ENCODE measurements around the gene SPDL1.

Gene SPDL1

DNA sequence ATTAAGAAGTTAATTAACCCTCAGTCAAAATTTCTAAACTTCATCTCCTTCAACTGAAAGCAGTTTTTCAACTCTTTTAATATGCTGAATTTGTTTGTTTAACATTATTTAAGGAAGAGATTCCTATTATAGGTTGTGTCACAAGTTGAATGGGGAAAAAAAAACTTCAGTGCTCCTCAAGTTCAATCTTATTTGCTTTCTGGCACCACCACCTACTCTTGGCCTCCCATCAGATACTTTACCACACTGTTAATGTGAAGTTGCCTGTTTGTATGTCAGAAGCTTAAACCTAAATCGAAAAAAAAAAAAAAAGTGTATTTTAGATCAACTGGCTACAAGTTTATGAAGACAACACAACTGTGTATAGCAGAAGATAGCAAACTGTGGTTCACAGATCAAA, 49.4 kb downstream of the SPDL1 start:
- H3K27ac ChIP-seq (replicated peaks): no peak overlapping the region
- no peak for DNase-seq (ENCODE audit: low read depth in 1 of 2, low spot score in 1 of 2)
- H3K4me3 ChIP-seq (replicated peaks; ENCODE audit: insufficient read depth, low read length): no peak overlapping the region
- TF ChIP-seq SPI1 (IDR thresholded peaks at IDR 0.05; ENCODE audit: borderline replicate concordance, low read depth) (no peak), POLR2AphosphoS5 (IDR thresholded peaks at IDR 0.05; ENCODE audit: low read depth) (no peak), GABPA (IDR thresholded peaks at IDR 0.05; ENCODE audit: low read depth) (no peak)
- TF ChIP-seq, protein P1, sequence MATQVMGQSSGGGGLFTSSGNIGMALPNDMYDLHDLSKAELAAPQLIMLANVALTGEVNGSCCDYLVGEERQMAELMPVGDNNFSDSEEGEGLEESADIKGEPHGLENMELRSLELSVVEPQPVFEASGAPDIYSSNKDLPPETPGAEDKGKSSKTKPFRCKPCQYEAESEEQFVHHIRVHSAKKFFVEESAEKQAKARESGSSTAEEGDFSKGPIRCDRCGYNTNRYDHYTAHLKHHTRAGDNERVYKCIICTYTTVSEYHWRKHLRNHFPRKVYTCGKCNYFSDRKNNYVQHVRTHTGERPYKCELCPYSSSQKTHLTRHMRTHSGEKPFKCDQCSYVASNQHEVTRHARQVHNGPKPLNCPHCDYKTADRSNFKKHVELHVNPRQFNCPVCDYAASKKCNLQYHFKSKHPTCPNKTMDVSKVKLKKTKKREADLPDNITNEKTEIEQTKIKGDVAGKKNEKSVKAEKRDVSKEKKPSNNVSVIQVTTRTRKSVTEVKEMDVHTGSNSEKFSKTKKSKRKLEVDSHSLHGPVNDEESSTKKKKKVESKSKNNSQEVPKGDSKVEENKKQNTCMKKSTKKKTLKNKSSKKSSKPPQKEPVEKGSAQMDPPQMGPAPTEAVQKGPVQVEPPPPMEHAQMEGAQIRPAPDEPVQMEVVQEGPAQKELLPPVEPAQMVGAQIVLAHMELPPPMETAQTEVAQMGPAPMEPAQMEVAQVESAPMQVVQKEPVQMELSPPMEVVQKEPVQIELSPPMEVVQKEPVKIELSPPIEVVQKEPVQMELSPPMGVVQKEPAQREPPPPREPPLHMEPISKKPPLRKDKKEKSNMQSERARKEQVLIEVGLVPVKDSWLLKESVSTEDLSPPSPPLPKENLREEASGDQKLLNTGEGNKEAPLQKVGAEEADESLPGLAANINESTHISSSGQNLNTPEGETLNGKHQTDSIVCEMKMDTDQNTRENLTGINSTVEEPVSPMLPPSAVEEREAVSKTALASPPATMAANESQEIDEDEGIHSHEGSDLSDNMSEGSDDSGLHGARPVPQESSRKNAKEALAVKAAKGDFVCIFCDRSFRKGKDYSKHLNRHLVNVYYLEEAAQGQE (IDR thresholded peaks at IDR 0.05; ENCODE audit: insufficient replicate concordance, low read depth): no peak
- TF ChIP-seq, protein P2, sequence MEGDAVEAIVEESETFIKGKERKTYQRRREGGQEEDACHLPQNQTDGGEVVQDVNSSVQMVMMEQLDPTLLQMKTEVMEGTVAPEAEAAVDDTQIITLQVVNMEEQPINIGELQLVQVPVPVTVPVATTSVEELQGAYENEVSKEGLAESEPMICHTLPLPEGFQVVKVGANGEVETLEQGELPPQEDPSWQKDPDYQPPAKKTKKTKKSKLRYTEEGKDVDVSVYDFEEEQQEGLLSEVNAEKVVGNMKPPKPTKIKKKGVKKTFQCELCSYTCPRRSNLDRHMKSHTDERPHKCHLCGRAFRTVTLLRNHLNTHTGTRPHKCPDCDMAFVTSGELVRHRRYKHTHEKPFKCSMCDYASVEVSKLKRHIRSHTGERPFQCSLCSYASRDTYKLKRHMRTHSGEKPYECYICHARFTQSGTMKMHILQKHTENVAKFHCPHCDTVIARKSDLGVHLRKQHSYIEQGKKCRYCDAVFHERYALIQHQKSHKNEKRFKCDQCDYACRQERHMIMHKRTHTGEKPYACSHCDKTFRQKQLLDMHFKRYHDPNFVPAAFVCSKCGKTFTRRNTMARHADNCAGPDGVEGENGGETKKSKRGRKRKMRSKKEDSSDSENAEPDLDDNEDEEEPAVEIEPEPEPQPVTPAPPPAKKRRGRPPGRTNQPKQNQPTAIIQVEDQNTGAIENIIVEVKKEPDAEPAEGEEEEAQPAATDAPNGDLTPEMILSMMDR (IDR thresholded peaks at IDR 0.05; ENCODE audit: insufficient read depth, low read length): no peak
- H3K27me3 ChIP-seq (ENCODE audit: insufficient read depth, poor library complexity, severe bottlenecking): no peaks in the 10 kb centered on the region

DNA sequence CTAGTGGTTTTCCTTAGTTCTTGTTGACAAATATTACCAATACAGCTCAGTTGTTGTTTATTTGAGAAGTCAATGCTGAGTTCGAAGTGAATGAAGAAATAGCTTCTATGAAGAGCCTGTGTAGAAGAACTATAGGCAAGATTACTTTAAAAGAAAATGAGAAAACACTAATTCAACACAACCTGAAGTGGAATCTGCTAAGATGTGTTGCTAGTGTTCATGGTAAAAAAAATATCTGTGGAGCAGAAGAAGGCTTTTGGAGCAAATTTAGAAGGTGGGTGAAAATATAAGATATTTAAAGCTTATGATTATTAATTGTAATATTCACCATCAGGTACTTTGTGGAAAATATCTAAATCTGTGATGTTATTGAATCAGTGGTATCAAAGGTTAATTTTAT, 51.0 kb downstream of the SPDL1 start:
- Histone ChIP-seq H3K4me3 (replicated peaks; ENCODE audit: insufficient read depth, low read length) (no peak overlapping the region), H3K27ac (replicated peaks) (no peak overlapping the region), H3K27me3 (ENCODE audit: insufficient read depth, poor library complexity, severe bottlenecking) (no peaks in the 10 kb centered on the region)
- no peak for DNase-seq (ENCODE audit: low read depth in 1 of 2, low spot score in 1 of 2)
- TF ChIP-seq POLR2AphosphoS5 (IDR thresholded peaks at IDR 0.05; ENCODE audit: low read depth) (no peak), SPI1 (IDR thresholded peaks at IDR 0.05; ENCODE audit: borderline replicate concordance, low read depth) (no peak)

DNA sequence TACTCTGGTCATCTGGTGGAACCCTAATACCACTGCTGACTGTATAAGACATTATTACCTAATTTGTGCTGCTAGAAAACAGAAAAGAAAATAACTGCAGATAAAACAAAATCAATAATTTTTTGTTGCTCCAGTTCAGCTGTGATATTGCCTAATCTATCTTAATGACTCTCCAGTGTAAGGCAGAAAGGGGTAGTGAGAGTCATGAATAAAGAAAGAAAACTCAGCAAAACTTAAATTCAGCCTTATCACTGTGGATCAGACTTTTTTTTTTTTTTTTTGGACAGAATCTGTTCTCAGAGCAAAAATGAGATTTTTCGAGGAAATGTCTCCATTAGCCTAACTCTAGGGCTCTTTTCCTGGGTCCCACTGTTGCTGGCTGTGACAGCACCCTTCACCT, 52.4 kb downstream of the SPDL1 start:
- H3K27ac ChIP-seq (replicated peaks): no peak overlapping the region
- no peak overlapping the region for H3K4me3 ChIP-seq (replicated peaks; ENCODE audit: insufficient read depth, low read length)
- TF ChIP-seq POLR2AphosphoS5 (IDR thresholded peaks at IDR 0.05; ENCODE audit: low read depth): no peak
- no peak for TF ChIP-seq GABPA (IDR thresholded peaks at IDR 0.05; ENCODE audit: low read depth)
- TF ChIP-seq SPI1 (IDR thresholded peaks at IDR 0.05; ENCODE audit: borderline replicate concordance, low read depth): no peak
- TF ChIP-seq, protein P2 (IDR thresholded peaks at IDR 0.05; ENCODE audit: insufficient read depth, low read length): no peak
- TF ChIP-seq, protein P1 (IDR thresholded peaks at IDR 0.05; ENCODE audit: insufficient replicate concordance, low read depth): no peak
- no peaks in the 10 kb centered on the region for H3K27me3 ChIP-seq (ENCODE audit: insufficient read depth, poor library complexity, severe bottlenecking)
- DNase-seq (ENCODE audit: low read depth in 1 of 2, low spot score in 1 of 2): no peak

DNA sequence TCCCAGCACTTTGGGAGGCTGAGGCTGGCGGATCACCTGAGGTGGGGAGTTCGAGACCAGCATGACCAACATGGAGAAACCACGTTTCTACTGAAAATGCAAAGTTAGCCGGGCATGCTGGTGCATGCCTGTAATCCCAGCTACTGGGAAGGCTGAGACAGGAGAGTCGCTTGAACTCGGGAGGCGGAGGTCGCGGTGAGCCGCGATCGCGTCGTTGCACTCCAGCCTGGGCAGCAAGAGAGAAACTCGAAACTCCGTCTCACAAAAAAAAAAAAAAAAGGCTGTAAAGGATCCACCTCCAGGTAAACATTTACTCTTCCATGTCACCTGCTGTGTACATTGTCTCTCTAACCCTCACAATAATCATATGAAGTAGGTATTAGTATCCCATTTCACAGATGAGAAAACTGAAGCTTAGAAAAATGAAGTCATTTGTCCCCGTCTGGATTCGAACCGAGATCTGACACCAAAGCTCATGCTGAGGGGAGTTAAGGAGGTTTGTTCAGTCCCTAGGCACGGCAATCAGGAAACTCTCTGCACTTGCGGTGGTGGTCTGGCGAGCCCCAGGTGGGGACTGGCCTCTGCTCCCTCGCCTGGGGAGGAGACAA, 53.0 kb downstream of the SPDL1 start:
- no peak for DNase-seq (ENCODE audit: low read depth in 1 of 2, low spot score in 1 of 2)
- Histone ChIP-seq H3K4me3 (replicated peaks; ENCODE audit: insufficient read depth, low read length) (peak overlapping the region; percentile 71), H3K27me3 (ENCODE audit: insufficient read depth, poor library complexity, severe bottlenecking) (no peaks in the 10 kb centered on the region), H3K27ac (replicated peaks) (peak overlapping the region; percentile 98)
- TF ChIP-seq GABPA (IDR thresholded peaks at IDR 0.05; ENCODE audit: low read depth) (no peak), SPI1 (IDR thresholded peaks at IDR 0.05; ENCODE audit: borderline replicate concordance, low read depth) (no peak), POLR2AphosphoS5 (IDR thresholded peaks at IDR 0.05; ENCODE audit: low read depth) (no peak)
- TF ChIP-seq, protein P2 (IDR thresholded peaks at IDR 0.05; ENCODE audit: insufficient read depth, low read length): no peak
- TF ChIP-seq, protein P1 (IDR thresholded peaks at IDR 0.05; ENCODE audit: insufficient replicate concordance, low read depth): no peak
